Activated T-helper 9 cell treated with anti-CD3 and anti-CD28 coated beads, Interleukin-2, amount 50 U/mL, for 16 hours (primary cell): ENCODE data around the gene OR8B2.
"Not testable (repeated sequence)": the region's sequence is repeated elsewhere in the genome, so short reads cannot be mapped to it uniquely, and the experiment has no call there.

ENCODE experiments used
- DNase-seq: peaks from one replicate; pipeline ENCODE4 v3.0.0-alpha.2; 2020; ENCODE audit warnings: low read depth

The OR8B2 gene, protein sequence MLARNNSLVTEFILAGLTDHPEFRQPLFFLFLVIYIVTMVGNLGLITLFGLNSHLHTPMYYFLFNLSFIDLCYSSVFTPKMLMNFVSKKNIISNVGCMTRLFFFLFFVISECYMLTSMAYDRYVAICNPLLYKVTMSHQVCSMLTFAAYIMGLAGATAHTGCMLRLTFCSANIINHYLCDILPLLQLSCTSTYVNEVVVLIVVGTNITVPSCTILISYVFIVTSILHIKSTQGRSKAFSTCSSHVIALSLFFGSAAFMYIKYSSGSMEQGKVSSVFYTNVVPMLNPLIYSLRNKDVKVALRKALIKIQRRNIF

DNA sequence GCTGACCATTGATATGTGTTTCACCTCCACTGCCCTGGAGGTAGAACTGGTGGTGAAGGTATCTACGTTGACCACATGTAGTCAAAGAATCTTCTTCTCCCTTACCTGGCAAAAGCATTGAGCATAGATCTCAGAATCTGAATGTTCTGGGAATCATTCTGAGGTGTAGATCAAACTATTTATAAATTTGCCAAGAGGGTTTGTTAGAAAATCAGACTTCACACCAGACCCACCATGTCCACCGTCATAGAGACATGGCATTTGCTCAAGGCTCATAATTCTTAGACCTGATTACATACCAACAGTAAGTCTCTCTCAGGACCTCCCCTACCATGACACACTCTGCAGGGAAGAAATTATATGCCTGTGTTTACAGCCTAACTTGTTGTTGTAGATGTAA, at the start of gene OR8B2:
Gene OR8B2, minus strand, starts transcription at position 101 of the 400 bp plus-strand sequence. CDS start 1,156 bp downstream, outside the sequence.
- no peak for DNase-seq

DNA sequence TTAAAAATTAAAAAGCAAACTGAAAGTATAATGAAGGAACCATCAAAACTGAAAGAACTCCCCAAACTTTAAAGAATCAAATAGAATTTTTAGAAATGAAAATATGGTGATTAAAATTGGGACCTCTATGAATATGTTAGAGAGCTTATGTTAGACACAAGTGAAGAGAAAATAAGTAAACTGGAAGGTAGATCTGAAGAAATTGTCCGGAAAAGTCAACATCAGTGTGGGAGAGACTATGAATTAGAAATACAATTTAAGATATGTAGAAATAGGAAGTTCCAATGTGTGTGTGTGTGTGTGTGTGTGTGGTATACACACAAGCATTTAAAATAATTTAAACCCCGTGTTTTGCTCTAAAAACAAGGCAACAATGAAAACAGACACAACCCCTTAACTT, 45.3 kb upstream of the OR8B2 start:
- DNase-seq: no peak

DNA sequence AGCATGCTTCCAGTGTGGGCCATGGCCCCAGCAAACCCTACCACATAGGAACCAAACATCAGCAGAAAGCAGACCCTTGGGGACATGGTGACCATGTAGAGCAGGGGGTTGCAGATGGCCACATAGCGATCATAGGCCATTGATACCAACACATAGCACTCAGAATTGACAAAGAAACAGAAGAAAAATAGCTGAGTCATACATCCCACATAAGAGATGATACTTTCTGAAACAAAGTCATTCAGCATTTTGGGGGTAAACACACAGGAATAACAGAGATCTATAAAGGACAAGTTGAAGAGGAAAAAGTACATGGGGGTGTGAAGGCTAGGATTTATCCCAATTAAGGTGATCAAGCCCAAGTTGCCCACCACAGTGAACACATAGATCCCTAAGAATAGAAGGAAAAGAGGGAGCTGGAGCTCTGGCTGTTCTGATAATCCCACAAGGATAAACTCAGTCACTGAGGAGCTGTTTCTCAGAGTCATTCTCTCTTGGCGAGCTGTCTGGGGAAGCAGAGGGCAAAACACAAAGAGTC, 40.2 kb upstream of the OR8B2 start, which contains the start of gene OR8B4:
Gene OR8B4, minus strand, starts transcription at position 488 of the 538 bp plus-strand sequence. Its CDS starts 0 bp downstream, at position 488.
- DNase-seq: no peak

DNA sequence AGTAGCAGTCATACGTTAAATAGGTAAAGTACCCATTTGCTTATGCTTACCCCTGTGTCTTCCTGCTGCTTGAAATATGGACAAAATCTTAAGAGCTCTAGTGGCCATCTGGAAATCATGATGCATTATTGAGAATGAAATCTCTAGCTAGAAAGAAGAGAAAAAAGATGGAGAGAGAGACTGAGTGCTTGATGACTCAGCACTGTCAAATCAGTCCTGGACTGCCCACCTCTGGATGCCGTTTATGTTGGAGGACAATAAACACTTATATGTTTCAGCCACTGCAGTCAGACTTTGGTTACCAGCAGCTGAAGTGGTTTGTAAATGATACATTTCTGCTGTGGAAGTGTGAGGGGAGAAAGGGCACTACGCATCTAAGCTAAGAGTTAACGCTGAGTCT, 36.7 kb upstream of the OR8B2 start:
- no peak for DNase-seq

DNA sequence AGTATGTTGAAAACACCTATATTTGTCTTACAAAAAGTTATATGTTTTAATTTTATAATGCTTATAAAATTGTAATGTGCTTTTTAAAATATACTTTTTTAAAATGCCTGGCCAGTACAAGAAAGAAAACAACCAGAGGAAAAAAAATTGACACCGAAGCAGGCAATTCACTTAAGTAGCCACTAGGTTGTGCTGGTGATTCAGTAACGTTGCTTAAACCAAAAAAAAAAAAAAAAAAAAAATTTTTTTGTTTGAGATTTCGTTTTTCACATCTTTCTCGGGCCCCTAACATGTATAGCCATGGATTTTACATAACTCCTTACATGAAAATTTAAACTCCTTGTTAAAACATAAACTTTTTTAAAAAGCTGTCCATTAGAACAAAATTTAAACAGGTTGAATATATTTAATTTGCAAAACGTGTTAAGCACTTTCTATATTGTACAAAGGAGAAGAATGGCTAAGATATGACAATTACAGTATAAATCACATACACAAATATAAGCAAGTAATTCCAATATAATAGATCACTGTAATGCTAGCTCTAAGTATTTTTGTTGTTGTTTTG, 31.1 kb upstream of the OR8B2 start:
- no peak for DNase-seq

DNA sequence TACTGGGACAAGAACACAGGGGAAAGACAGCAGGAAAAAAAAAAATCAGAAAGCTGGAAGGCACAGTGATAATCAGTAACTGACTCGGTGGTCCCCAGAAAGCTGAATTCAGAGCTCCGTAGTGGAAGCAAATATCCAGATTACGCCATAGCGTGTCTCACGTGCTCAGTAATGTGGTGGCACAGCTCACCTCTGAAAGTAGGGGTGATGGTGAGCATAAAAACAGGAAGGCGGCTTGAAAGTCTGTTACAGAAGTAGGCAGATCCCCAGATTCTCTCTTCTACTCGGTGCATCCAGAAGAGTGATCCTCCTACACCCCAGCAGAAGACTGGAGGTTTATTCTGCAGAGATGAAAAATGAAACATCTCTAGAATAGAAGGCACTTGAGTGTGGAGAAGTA, 25.6 kb upstream of the OR8B2 start:
- DNase-seq: no peak

DNA sequence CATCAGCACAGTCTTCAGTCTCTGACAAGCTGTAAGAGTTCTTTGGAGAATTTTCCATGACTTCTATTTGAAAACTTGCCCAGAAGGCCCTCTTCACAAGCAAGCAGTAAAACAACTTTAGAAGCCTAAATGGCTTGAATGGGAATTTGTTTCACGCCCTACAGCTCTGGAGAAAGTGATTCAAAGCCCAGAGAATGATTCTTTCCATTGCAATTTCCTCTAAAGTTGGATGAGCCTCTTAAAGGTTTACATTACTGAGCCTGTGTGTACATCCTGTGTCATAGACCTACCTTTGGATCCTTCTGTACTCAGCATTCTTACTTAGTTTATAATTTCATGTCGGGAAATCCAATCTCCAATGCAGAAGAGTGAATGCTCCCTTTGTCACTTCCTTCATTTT, 21.3 kb upstream of the OR8B2 start:
- DNase-seq: no peak

DNA sequence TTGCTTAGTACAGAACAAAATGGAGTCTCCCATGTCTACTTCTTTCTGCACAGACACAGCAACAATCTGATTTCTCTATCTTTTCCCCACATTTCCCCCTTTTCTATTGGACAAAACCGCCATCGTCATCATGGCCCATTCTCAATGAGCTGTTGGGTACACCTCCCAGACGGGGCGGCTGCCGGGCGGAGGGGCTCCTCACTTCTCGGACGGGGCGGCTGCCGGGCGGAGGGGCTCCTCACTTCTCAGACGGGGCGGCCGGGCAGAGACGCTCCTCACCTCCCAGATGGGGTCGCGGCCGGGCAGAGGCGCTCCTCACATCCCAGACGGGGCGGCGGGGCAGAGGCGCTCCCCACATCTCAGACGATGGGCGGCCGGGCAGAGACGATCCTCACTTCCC, 18.9 kb upstream of the OR8B2 start:
- not testable (repeated sequence) for DNase-seq

DNA sequence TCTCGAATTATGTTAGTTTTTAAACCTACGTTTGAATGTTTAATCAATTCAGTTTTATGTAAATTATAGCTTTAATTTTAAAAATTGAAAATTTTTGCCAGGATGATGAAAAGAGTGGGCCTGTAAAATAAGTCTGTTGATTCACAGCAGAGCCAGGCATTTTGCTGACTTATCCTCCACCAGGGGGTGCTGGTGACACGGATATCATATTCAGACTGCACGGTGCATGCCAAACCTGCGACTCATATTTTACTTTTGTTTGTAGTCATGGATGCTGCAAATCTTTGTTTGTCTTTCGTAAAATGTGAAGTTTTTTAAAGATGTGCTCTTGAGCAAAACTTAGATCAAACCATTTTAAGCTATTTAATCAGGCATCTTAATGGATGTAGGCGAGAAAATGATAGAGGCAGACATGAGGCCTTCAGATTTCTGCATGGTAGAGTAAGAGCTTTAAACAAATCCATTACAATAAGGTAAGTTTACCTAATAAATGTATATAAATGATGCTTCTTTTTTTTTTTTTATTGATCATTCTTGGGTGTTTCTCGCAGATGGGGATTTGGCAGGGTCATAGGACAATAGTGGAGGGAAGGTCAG, 18.1 kb upstream of the OR8B2 start:
- no peak for DNase-seq

DNA sequence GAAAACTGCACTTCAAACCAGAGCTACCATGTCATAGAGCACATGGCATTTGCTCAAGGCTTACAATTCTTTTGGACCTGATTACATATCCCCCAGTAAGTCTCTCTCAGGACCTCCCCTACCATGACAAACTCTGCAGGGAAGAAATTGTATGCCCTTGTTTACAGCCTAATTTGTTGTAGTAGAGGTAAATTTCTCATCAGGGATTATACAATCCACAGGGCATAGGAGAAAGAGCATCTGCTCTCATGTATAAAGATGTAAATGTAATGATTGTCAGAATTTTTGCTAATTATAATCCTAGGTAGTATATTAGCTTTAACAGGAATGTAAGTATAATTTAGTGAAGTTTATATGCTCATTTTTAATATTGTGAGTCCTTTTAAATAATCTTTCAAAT, 14.6 kb upstream of the OR8B2 start, which contains the start of gene OR8B3:
Gene OR8B3, minus strand, starts transcription at position 101 of the 400 bp plus-strand sequence. CDS start 1,673 bp downstream, outside the sequence.
- DNase-seq: no peak

DNA sequence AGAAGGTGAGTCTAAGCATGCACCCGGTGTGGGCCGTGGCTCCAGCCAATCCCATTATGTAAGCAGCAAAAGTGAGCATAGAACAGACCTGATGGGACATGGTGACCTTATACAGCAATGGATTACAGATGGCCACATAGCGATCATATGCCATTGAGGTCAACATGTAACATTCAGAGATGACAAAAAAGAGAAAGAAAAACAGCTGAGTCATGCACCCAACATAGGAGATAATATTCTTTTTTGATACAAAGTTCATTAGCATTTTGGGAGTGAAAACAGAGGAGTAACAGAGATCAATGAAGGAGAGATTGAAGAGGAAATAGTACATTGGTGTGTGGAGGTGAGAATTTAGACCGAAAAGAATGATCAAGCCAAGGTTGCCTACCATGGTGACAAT, 12.5 kb upstream of the OR8B2 start:
- not testable (repeated sequence) for DNase-seq

DNA sequence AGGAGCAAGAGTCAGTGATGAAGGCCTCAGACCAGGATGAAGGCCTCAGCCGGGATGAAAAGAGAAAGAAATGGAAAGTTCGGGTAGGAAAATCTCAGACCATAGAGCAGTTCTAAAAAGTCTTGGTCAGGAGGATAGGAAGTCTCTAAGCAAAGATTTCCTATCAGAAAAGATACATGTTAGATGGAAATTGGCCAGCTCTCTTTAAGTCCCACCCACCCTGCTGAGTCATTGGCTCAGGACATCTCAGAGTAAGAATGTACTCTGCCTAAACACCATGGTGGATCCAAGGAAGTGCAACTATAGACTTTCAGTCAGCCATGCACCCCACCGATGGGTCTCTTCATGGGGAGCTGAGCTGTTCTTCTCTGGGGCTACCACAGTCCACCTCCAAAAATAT, 10.1 kb upstream of the OR8B2 start:
- no peak for DNase-seq

DNA sequence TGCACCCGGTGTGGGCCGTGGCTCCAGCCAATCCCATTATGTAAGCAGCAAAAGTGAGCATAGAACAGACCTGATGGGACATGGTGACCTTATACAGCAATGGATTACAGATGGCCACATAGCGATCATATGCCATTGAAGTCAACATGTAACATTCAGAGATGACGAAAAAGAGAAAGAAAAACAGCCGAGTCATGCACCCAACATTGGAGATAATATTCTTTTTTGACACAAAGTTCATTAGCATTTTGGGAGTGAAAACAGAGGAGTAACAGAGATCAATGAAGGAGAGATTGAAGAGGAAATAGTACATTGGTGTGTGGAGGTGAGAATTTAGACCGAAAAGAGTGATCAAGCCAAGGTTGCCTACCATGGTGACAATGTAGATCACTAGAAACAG, 1.4 kb downstream of the OR8B2 start:
- DNase-seq: not testable (repeated sequence)

DNA sequence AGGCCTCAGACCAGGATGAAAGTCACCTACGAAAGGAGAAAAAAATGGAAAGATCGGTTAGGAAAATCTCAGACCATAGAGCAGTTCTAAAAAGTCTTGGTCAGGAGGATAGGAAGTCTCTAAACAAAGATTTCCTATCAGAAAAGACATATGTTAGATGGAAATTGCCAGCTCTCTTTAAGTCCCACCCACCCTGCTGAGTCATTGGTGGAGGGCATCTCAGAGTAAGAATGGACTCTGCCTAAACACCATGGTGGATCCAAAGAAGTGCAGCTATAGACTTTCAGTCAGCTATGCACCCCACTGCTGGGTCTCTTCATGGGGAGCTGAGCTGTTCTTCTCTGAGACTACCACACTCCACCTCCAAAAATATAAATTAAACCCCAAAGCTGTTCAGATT, 3.7 kb downstream of the OR8B2 start:
- DNase-seq: no peak

DNA sequence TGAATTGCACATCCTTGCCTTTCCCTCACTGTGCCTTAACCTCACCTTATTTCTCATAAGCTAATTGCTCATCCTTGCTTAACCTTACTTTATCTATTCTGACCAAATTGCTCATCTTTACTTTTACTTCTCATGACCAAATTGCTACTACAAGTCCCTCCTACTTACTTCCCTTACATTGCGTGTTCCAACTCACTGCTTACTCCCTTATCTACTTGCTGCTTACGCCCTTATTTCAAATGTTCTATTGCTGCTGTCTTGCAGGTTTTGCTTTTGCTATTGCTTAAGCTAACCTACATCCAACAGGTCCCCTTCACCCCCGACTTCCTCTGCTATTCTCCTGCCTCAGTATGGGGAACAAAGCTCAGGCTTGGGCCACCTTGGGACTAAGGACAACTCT, 8.0 kb downstream of the OR8B2 start:
- no peak for DNase-seq

DNA sequence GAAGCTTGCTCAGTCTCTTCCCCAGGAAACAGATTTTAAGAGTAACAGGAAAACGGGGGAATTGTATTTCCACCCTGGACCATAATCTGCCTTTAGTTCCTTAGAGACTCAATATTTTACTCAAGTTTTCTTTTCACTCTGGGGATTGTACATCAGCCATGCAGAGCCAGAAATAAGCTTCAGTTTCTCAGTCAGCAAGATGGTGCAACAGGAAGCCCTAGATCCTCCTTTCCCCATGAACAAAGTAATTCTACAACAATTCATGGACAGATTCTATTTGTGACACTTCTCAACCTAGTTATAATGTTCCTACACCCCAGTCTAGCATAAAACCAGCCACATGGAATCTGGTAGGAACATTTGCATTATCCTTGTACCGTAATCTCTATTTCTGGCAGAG, 24.7 kb downstream of the OR8B2 start:
- no peak for DNase-seq

DNA sequence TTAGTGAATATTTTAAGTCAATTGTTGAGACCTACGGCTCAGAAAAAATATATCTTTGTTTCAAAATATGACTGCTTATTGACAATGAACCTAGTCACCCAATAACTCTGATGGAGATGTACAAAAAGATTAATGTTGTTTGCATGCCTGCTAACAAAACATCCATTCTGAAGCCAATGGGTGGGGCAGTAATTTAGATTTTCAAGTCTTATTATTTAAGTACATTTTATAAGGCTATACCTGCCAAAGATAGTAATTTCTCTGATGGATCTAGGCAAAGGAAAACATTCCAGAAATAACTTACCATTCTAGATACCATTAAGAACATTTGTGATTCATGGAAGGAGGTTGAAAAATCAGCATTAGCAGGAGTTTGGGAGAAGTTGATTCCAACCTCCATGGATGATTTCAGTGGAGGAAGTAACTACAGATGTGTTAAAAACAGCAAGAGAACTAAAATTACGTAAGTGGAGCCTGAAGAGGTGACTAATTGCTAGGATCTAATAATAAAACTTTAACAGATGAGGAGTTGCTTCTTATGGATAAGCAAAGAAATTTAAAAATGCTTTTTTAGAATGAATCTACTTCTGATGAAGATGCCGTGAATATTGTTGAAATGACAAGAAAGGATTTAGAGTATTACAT, 37.9 kb downstream of the OR8B2 start:
- DNase-seq: no peak

DNA sequence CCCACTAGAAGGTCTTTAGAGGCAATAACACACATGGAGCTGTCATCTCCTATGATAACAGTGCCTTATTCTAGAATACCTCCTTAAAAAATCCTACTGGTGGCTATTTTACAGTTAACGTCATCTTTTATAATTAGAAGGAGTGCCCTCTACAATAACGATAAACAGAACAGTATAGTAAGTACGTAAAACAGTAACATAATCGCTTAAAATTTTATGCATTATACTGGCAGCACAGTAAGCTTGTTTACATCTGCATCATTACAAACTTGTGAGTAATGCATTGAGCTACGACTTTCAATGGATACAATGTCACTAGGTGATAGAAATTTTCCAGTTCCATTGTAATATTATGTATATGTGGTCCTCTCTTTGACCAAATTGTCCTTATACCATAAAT, 40.0 kb downstream of the OR8B2 start:
- DNase-seq: no peak

DNA sequence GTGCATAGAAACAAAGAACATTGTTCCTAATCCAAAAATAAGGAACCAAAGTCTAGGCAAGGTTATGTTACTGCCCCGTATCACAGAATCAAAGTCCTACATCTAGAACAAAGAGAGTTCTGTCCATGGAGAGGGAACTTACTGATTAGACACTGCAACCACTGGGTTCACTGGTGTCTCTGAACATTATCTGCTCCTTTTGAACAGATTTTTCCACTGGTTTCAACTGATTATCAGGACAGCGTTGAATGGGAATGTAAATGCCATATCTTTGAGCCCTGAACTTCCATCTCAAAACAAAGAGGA, 44.2 kb downstream of the OR8B2 start:
- no peak for DNase-seq

DNA sequence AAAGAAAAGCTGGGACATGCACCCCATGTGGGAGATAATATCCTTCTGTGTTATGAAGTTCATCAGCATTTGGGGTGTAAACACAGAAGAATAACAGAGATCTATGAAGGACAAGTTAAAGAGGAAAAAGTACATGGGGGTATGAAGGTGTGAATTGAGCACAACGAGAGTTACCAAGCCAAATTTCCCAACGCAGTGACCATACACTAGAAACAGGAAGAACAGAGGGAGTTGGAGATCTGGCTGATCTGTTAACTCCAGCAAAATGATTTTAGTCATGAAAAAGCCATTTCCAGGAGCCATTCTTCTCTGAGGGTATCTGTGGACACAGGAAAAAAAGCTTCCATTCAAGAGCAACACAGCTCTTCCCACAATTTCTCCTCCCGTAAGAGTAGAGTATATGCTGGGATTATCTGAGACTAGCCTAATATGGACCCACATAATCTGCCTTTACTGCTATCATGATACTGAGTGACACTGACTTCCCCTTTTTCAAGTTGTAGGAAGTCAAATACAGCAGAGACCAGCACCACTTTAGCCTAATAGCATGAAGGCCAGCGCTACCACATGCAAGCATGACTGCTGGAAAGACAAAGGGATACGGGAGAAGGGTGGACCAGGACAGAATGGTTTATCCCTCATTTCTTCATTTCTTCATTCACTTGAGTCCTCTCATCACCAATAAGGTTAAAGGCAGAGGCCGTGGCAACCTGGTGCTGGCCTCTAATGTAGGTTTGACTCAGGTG, 44.7 kb downstream of the OR8B2 start:
- DNase-seq: no peak
